Breast epithelium (tissue), 4 donors: ENCODE data around the gene GSTT2. TPM values are rescaled to one million over a fixed set of nuclear protein-coding genes. Genes with fewer than 3 reads are reported as not detected.
"Not testable (repeated sequence)": the region's sequence is repeated elsewhere in the genome, so short reads cannot be mapped to it uniquely, and the experiment has no call there.

Experiments
- DNase-seq, 2 donors: peaks; one replicate each; pipeline ENCODE4 v3.0.0-alpha.2; 2019; ENCODE audit warnings: low spot score in 2 of 2
- H3K27ac ChIP-seq, 2 donors: fragments of 200-600 bp; sonication (generic) in 1 of 2; one replicate each; pipeline ENCODE4 v1.5.1; 2016 to 2019; ENCODE audit warnings: mild to moderate bottlenecking in 1 of 2
- H3K27me3 ChIP-seq, 2 donors: fragments of 200-600 bp; sonication (generic) in 1 of 2; one replicate each; pipeline versions ENCODE4 v1.5.1 to v1.6.0; 2017 to 2019; ENCODE audit warnings: control low read depth in 1 of 2, mild to moderate bottlenecking in 1 of 2
- H3K36me3 ChIP-seq: fragments of 200-600 bp; one replicate; pipeline ENCODE4 v1.5.1; 2019
- H3K4me1 ChIP-seq, 2 donors: fragments of 200-600 bp; sonication (generic); one replicate each; pipeline ENCODE4 v1.5.1; 2016 to 2019; ENCODE audit warnings: control low read depth in 1 of 2
- H3K4me3 ChIP-seq, 3 donors: fragments of 200-600 bp; sonication (generic); 1 replicate in 2 of 3; 2 replicates in 1 of 3; pipeline ENCODE4 v1.5.1; 2016 to 2019; ENCODE audit warnings: mild to moderate bottlenecking in 3 of 3, moderate library complexity in 2 of 3
- H3K9me3 ChIP-seq, 2 donors: fragments of 200-600 bp; sonication (generic) in 1 of 2; one replicate each; pipeline ENCODE4 v1.5.1; 2016 to 2019; ENCODE audit warnings: control low read depth in 1 of 2
- CTCF ChIP-seq, 3 donors: fragments of 450-650 bp; IDR thresholded peaks; one replicate each; pipeline ENCODE4 v1.5.1; 2016 to 2017; ENCODE audit warnings: antibody characterized with exemption in 3 of 3, mild to moderate bottlenecking in 3 of 3, moderate library complexity in 3 of 3
- POLR2A ChIP-seq: fragments of 450-650 bp; IDR thresholded peaks from one replicate; pipeline ENCODE4 v1.6.1; 2016; ENCODE audit warnings: antibody characterized with exemption, mild to moderate bottlenecking, moderate library complexity
- POLR2AphosphoS5 ChIP-seq, 3 donors: sonication (generic); formaldehyde crosslinking; IDR thresholded peaks; one replicate each; pipeline ENCODE4 v1.6.1; 2017; ENCODE audit warnings: antibody characterized with exemption in 3 of 3
- intact Hi-C: fragments of 100-400 bp; cut with DNase I; formaldehyde crosslinking; loops from one replicate; pipeline ENCODE4 v1.15.1; 2023; ENCODE audit warnings: low total_unique reads
- total RNA-seq, 3 donors: library from RNA; depleted of rRNA; stranded (reverse); fragments of >200 nt; gene quantifications; one replicate each; pipeline ENCODE4 v1.1.0, GENCODE V29; 2016

GSTT2 gene
- total RNA-seq, 3 donors from 2014 or later, result not detected

- DNase-seq, H3K27me3 ChIP-seq, H3K27ac ChIP-seq, intact Hi-C loops, H3K9me3 ChIP-seq, H3K4me3 ChIP-seq, H3K4me1 ChIP-seq, H3K36me3 ChIP-seq: not testable (repeated sequence)
Observed at GRCh38 chr22:23989583-23990244, 9.8 kb downstream of the GSTT2 start.

- H3K27me3 ChIP-seq, H3K27ac ChIP-seq, H3K36me3 ChIP-seq, H3K4me1 ChIP-seq, H3K9me3 ChIP-seq, DNase-seq, intact Hi-C loops, H3K4me3 ChIP-seq: not testable (repeated sequence)
Observed at GRCh38 chr22:23993080-23993479, 13.1 kb downstream of the GSTT2 start.

GRCh38 chr22:23993581-23994177 is 13.7 kb downstream of the GSTT2 start:
- intact Hi-C loops, H3K4me3 ChIP-seq, H3K4me1 ChIP-seq, DNase-seq, H3K27ac ChIP-seq, H3K36me3 ChIP-seq, H3K27me3 ChIP-seq, H3K9me3 ChIP-seq: not testable (repeated sequence)

- TF ChIP-seq POLR2AphosphoS5 (IDR thresholded peaks at IDR 0.05) (no peak), POLR2A (no peak), CTCF (IDR thresholded peaks at IDR 0.05) (no peak)
- Histone ChIP-seq H3K27me3 (no peaks in the 10 kb centered on the region), H3K9me3 (no peaks in the 10 kb centered on the region), H3K4me3 (no peak overlapping the region), H3K27ac (no peak overlapping the region), H3K36me3 (no peaks in the 10 kb centered on the region), H3K4me1 (no peaks in the 10 kb centered on the region)
- DNase-seq, result no peak
- intact Hi-C loops, result no loop called here
Observed at GRCh38 chr22:23997092-23997491, 17.2 kb downstream of the GSTT2 start.

- H3K4me1 ChIP-seq, intact Hi-C loops, H3K36me3 ChIP-seq, H3K27ac ChIP-seq, DNase-seq, H3K9me3 ChIP-seq, H3K27me3 ChIP-seq, H3K4me3 ChIP-seq: not testable (repeated sequence)
Observed at GRCh38 chr22:23999779-24000178, 19.8 kb downstream of the GSTT2 start.

GRCh38 chr22:24001314-24001713 is 21.4 kb downstream of the GSTT2 start:
- Histone ChIP-seq H3K36me3 (no peaks in the 10 kb centered on the region), H3K4me1 (peaks cover 0 to 7% of the 10 kb centered on the region in 2 donors), H3K9me3 (no peaks in the 10 kb centered on the region), H3K27ac (no peak overlapping the region), H3K4me3 (no peak overlapping the region), H3K27me3 (no peaks in the 10 kb centered on the region)
- DNase-seq, result no peak
- TF ChIP-seq POLR2AphosphoS5 (IDR thresholded peaks at IDR 0.05), result no peak
- no peak for TF ChIP-seq POLR2A
- no peak for TF ChIP-seq CTCF (IDR thresholded peaks at IDR 0.05)
- intact Hi-C loops, result no loop called here

GRCh38 chr22:24002272-24002671 is 22.3 kb downstream of the GSTT2 start:
- intact Hi-C loops, result no loop called here
- TF ChIP-seq CTCF (IDR thresholded peaks at IDR 0.05) (no peak), POLR2A (no peak), POLR2AphosphoS5 (IDR thresholded peaks at IDR 0.05) (no peak)
- H3K27ac ChIP-seq, result no peak overlapping the region
- H3K9me3 ChIP-seq, result no peaks in the 10 kb centered on the region
- no peaks in the 10 kb centered on the region for H3K27me3 ChIP-seq
- DNase-seq, result no peak
- H3K36me3 ChIP-seq, result no peaks in the 10 kb centered on the region
- no peak overlapping the region for H3K4me3 ChIP-seq
- peaks cover 0 to 7% of the 10 kb centered on the region in 2 donors for H3K4me1 ChIP-seq
